GM18517 (cell line): ENCODE measurements around the gene ASPHD1.
"Not testable (repeated sequence)": the region's sequence is repeated elsewhere in the genome, so short reads cannot be mapped to it uniquely, and the experiment has no call there.

Experiments used
- ATAC-seq: cut with Tn5 transposase; IDR thresholded peaks from one replicate; pipeline ENCODE4 v1.9.1; 2021; ENCODE audit warnings: mild to moderate bottlenecking, moderate library complexity; ENCODE audit not compliant: unreplicated experiment

ASPHD1 gene

GRCh38 chr16:29927070-29927905 lies 27.0 kb downstream of the ASPHD1 start:
- ATAC-seq = no peak

GRCh38 chr16:29931750-29932149 lies 31.5 kb downstream of the ASPHD1 start:
- ATAC-seq = not testable (repeated sequence)

GRCh38 chr16:29940656-29941055 lies 40.4 kb downstream of the ASPHD1 start:
- ATAC-seq = no peak

DNA sequence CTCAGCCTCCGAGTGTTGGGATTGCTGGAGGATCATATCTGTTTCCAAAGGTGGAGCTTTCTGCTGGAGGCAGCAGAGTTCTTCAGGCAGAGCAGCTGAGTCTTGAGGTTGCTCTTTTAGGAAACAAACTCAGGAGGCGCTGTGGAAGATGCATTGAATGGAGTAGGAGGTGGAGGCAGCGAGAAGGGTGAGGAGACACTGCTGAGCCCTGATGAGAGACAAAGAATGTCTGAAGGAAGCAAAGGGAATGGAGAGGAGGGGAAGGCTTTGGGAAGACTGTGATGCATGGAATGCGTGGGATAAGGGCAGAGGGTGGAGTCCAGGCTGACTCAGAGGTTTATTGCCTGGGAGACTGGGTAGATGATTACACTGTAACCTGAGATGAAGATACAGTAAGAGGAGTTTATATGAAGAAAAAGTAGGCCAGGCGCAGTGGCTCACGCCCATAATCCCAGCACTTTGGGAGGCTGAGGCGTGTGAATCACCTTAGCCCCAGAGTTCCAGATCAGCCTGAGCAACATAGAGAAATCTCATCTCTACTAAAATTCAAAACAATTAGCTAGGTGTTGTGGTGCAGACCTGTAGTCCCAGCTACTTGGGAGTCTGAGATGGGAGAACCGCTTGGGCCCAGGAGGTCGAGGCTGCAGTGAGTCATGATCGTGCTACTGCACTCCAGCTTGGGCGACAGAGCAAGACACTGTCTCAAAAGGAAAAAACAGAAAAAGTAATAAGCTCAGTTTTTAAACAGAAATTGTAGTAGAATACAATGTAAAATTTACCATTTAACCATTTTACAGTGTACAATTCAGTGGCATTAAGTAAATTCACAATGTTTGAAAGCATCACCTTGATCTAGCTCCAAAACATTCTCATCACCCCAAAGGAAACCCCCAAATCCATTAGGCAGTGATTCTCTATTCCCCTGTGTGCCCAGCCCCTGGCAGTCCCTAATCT lies 43.8 kb downstream of the ASPHD1 start:
- no peak for ATAC-seq

DNA sequence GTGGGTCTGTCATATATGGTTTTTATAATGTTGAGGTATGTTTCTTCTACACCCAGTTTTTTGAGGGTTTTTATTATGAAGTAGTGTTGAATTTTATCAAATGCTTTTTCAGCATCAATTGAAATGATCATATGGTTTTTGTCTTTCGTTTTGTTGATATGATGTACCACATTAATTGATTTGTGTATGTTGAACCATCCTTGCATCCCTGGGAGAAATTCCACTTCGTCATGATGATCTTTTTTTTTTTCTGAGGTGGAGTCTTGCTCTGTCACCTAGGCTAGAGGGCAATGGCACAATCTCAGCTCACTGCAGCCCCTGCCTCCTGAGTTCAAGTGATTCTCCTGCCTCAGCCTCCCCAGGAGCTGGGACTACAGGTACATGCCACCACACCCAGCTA lies 47.6 kb downstream of the ASPHD1 start:
- ATAC-seq = no peak

DNA sequence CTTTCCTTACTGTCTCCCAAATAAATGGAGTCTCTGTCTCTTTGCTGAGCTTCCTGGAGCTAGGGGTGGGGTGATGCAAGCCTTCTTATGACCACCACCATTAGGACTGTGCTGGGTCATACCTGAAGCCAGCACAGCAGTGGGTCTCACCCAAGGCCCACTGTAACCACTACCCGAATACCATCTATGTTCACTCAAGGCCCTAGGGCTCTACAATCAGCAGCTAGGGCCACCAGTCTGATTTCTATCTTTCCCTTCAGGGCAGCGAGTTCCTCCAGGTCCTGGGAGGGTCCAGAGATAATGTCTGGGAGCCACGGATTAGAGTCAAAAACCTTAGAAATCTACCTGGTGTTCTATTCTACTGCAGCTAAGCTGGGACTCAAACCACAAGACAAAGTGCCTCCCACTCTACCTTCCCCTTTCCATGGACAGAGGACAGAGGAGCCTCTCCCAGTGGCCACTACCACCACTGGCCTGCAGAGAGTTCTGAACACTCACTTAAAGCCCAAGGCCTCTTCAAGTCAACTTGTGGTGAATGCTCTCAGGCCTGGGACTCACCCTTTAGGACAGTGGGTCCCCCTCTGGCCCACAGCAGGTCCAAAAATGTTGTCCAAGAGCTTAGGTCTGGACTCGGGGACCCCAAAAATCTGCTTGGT lies 50.6 kb downstream of the ASPHD1 start:
- no peak for ATAC-seq

DNA sequence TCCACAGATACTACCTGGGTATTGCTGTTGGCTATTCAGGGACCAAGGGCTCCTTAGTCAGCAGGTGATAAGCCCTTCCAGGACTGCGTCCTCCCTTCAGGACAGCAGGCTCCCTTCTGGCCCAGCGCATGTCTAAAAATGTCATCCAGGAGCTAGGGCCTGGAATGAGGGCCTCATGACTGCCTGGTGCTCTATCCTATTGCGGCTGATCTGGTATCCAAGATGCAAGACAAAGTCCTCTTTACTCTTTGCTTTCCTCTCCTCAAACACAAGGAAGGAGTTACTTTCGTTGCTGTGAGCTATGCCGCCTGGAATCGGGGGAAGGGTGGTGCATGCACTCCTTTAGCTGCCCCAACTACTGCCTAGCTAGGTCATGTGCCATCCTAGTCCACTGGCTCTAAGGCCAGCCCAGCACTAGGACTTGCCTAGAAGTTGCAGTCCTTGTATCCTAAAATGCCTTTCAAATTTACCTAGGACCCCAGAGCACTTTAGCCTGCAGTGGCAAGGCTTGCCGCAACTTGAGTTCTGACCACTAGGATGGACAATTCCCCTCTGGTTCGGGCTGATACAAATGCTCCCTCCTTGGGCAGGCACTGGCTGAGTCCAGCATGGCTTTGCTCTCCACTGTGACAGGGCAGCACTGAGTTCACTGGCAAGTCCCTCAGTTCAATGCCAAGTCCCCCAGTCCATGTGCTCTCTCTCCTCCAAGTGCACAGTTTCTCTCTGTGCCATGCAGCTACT lies 51.5 kb downstream of the ASPHD1 start:
- no peak for ATAC-seq
